WI38 (cell line): Measurements from ENCODE around the gene APOBEC2.

Source experiments
- H3K4me3 ChIP-seq: 2 replicates; pipeline ENCODE4 v1.5.1; 2011; ENCODE audit warnings: low read depth, mild to moderate bottlenecking, control low read depth, low read length
- TF ChIP-seq, protein P1 (sequence below): IDR thresholded peaks from 2 replicates; pipeline ENCODE4 v1.5.1; 2012; ENCODE audit warnings: low read depth, mild to moderate bottlenecking, control low read depth, low read length

APOBEC2 gene

DNA sequence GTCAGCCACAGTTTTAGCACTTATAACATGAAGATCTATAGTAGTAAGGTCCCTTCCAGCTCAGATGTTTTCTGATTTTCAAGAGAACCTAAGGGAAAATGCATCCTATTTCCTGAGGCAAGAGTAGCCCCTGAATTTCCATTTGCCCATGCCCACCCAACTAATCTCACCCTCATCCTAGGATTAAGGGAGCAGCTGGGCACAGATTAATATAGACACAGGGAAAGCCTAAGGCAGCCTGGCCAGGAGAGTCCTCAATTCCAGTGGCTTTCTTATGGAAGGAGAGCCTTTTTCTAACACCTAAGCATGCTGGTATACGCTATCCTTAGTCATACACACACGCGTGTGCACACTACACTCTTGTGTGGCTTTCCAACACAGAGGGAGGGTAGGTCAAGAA lies 1.5 kb downstream of the APOBEC2 start:
- no peak overlapping the region for H3K4me3 ChIP-seq
- TF ChIP-seq, protein P1, sequence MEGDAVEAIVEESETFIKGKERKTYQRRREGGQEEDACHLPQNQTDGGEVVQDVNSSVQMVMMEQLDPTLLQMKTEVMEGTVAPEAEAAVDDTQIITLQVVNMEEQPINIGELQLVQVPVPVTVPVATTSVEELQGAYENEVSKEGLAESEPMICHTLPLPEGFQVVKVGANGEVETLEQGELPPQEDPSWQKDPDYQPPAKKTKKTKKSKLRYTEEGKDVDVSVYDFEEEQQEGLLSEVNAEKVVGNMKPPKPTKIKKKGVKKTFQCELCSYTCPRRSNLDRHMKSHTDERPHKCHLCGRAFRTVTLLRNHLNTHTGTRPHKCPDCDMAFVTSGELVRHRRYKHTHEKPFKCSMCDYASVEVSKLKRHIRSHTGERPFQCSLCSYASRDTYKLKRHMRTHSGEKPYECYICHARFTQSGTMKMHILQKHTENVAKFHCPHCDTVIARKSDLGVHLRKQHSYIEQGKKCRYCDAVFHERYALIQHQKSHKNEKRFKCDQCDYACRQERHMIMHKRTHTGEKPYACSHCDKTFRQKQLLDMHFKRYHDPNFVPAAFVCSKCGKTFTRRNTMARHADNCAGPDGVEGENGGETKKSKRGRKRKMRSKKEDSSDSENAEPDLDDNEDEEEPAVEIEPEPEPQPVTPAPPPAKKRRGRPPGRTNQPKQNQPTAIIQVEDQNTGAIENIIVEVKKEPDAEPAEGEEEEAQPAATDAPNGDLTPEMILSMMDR = no peak

DNA sequence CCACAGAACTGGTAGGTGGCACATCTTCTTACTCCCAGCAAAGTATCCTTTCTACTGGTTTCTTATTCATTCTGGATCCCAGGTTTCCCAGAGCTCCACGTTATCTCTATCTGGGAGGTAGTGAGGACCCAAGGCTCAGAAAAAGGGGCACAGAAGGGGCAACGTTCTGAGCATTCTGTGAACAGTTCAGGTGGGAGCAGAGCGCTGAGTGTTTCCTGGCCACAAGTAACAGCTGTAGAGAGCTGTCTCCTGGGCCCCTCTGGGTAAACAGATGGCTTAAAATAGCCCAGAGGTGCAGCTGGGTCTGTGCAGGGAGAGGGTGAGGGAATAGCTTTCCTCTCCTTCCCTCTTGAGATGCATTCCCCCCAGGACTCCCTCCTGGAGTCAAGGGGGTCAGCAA lies 2.1 kb downstream of the APOBEC2 start:
- H3K4me3 ChIP-seq = no peak overlapping the region
- TF ChIP-seq, protein P1 = no peak

DNA sequence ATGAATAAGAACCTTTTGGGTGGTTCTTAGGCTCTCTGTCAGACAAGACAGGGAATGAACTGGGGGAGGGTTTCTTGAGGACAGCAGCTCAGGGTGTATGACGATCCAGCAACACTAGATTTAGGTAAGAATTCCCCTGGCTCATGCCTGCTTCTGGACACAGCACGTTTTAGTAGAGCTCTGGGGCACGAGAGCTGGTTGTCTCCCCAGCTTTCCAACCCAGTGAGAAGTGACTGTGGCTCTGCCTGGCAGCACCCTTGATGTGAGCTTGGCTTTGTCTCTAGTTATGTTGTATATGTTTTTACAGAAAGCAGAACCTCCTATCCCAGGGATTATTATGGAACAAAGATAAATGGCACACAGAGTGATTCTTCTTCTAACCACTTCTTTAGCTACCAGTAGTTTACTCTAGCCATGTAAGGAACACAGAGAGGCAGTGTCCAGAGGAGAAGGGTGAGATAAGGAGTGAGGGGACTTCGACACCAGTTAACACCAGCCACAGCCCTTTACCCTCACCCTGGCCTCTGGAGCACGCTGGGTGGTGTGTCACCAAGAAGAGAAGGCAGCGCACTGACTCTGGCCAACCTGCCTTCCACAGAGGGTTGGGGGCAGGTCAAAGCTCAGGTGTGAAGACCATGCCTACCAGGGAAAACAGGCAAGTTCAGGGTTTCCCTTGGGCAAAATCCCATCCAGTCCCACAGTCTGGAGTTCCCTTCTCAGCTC lies 3.9 kb downstream of the APOBEC2 start:
- H3K4me3 ChIP-seq = no peak overlapping the region
- TF ChIP-seq, protein P1 = no peak

DNA sequence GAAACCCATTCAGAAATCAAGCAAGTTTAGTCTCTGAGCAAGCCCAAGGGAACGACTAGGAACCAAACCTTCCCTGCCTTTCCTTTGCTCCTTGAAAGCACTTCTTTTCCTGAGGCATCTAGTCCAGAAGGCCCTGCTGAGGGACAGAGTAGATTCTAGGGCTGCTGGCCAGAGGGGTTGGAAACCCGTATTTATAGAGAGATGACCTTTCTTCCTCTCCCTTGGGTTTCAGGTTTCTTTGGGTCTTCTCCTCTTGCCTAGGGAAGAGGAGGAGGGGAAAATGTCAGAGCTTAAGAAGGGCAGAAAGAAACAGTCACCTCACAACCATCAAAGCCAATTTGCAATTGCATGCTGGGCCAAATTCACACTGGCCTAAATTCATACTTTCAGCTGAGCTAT lies 5.8 kb downstream of the APOBEC2 start:
- H3K4me3 ChIP-seq = no peak overlapping the region
- TF ChIP-seq, protein P1 = no peak

DNA sequence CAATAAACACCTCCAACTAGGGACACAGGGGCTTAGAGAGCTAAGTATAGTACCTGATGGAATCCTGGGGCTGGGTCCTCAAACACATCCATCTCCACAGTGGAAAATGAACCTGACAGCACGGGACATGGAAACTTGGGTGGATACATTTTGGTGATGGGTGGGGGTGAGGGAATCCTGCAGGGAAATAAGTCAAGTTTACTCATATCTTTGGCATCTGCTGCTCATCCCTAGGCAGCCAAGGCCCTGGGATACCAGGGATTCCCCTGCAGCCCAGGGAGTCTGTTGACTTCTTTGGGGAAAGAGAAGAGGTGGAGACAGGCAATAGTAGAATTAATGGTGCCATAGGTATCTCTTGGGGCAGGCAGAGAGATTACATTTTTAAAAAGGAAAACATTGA lies 6.6 kb downstream of the APOBEC2 start:
- TF ChIP-seq, protein P1 = no peak
- no peak overlapping the region for H3K4me3 ChIP-seq

DNA sequence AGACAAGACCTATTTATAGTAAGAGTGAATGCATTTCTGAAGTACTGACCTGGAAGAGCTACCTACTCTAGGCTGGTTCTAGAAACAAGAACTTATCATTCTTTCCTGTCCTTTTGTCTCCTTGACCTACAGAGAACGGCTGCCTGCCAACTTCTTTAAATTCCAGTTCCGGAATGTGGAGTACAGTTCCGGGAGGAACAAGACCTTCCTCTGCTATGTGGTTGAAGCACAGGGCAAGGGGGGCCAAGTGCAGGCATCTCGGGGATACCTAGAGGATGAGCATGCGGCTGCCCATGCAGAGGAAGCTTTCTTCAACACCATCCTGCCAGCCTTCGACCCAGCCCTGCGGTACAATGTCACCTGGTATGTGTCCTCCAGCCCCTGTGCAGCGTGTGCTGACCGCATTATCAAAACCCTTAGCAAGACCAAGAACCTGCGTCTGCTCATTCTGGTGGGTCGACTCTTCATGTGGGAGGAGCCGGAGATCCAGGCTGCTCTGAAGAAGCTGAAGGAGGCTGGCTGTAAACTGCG lies 8.3 kb downstream of the APOBEC2 start:
- TF ChIP-seq, protein P1 = no peak
- H3K4me3 ChIP-seq = no peak overlapping the region

DNA sequence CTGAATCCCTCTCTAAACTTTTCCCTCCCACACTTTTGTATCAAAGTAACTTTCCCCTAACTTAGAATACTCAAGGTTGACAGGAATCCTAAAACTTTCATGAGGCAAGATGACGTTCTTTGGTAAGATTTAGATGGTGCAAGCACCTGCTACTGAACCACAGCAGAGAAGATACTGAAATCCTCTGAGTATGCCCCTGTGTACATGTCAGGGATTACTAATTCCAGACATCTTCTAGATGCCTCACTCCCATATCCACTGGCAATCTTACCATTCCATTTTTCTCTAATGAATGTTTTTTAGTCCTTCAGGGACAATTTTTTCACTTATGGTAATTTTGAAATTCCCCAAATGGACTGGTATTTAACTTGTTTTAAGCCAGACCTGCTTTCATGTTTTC lies 9.1 kb downstream of the APOBEC2 start:
- H3K4me3 ChIP-seq = no peak overlapping the region
- TF ChIP-seq, protein P1 = no peak
